Tibial nerve (tissue), 4 donors: ENCODE data around the gene FAM78A. TPM values are rescaled to one million over a fixed set of nuclear protein-coding genes. Genes with fewer than 3 reads are reported as not detected.
"Not testable (repeated sequence)": the region's sequence is repeated elsewhere in the genome, so short reads cannot be mapped to it uniquely, and the experiment has no call there.

Experiments used
- DNase-seq, 2 donors: peaks; one replicate each; pipeline ENCODE4 v3.0.0-alpha.2; 2019; ENCODE audit warnings: low spot score in 2 of 2
- H3K27ac ChIP-seq, 4 donors: fragments of 200-600 bp; sonication (generic) in 3 of 4; one replicate each; pipeline ENCODE4 v1.5.1; 2017 to 2019; ENCODE audit warnings: mild to moderate bottlenecking in 1 of 4
- H3K27me3 ChIP-seq, 2 donors: fragments of 200-600 bp; sonication (generic) in 1 of 2; one replicate each; pipeline versions ENCODE4 v1.5.1 to v1.6.0; 2017 to 2019
- H3K36me3 ChIP-seq, 3 donors: fragments of 200-600 bp; sonication (generic); one replicate each; pipeline ENCODE4 v1.5.1; 2018 to 2019
- H3K4me1 ChIP-seq, 4 donors: fragments of 200-600 bp; sonication (generic) in 3 of 4; one replicate each; pipeline ENCODE4 v1.5.1; 2017 to 2019
- H3K4me3 ChIP-seq, 4 donors: fragments of 200-600 bp; sonication (generic) in 3 of 4; one replicate each; pipeline ENCODE4 v1.5.1; 2017 to 2019; ENCODE audit warnings: mild to moderate bottlenecking in 1 of 4, moderate library complexity in 1 of 4
- H3K9me3 ChIP-seq, 4 donors: fragments of 200-600 bp; sonication (generic) in 3 of 4; one replicate each; pipeline ENCODE4 v1.5.1; 2017 to 2019
- EP300 ChIP-seq, 2 donors: sonication (generic); formaldehyde crosslinking; IDR thresholded peaks; one replicate each; pipeline ENCODE4 v1.6.1; 2017; ENCODE audit warnings: antibody characterized with exemption in 2 of 2, mild to moderate bottlenecking in 1 of 2
- POLR2A ChIP-seq, 2 donors: fragments of 450-650 bp; IDR thresholded peaks; one replicate each; pipeline ENCODE4 v1.6.1; 2017; ENCODE audit warnings: antibody characterized with exemption in 2 of 2, mild to moderate bottlenecking in 2 of 2, moderate library complexity in 2 of 2
- WGBS, 2 donors: methylation state at CpG; one replicate each; pipeline ENCODE4 v1.1.5; 2018; 5-methylcytosine and 5-hydroxymethylcytosine counted together
- total RNA-seq, 4 donors: library from RNA; depleted of rRNA; stranded (reverse); fragments of >200 nt; gene quantifications; one replicate each; pipeline ENCODE4 v1.1.0, GENCODE V29; 2016
- TF ChIP-seq, protein P1 (sequence below), 5 experiments: fragments of 200-600 bp in 3 of 5; fragments of 450-650 bp in 2 of 5; sonication (generic) in 3 of 5; IDR thresholded peaks; one replicate each; pipeline ENCODE4 v1.5.1; 2016 to 2019; ENCODE audit warnings: antibody characterized with exemption in 5 of 5, mild to moderate bottlenecking in 3 of 5, moderate library complexity in 2 of 5

Gene FAM78A
- total RNA-seq, 4 donors from 2014 or later, result 2.5 to 4.8 (median 4.2) TPM

DNA sequence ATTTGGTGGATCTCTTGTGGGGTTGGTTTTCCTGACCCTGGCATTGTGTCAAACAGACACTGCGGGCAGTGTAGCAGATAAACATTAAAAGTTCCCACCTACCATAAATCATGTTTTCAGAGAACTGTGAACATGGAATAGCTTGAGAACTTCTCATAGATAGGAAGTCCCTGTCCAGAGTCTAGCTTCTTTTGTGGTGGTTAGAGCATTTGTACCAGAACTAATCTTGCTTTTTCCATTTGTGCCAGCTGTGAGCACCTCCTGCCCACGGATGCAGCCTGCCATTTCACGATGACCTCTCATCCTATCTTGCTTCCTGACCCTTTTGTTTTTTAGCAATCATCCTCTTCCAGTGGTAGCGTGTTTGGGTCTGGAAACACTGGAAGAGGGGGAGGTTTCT is 61.4 kb downstream of the FAM78A start:
- 36 to 40% methylated on average over 4 of the region's 4 CpGs for WGBS, 2 donors
- no peak for DNase-seq
- H3K27ac ChIP-seq, result no peak overlapping the region
- H3K4me3 ChIP-seq, result no peak overlapping the region
- peaks cover 0 to 9% (median 2%) of the 10 kb centered on the region in 4 donors for H3K4me1 ChIP-seq
- H3K27me3 ChIP-seq, result no peaks in the 10 kb centered on the region
- H3K9me3 ChIP-seq, result peaks cover 0 to 15% (median 0%) of the 10 kb centered on the region in 4 donors
- H3K36me3 ChIP-seq, result peaks cover 4 to 70% (median 5%) of the 10 kb centered on the region in 3 donors
- TF ChIP-seq POLR2A (IDR thresholded peaks at IDR 0.05) (no peak), EP300 (IDR thresholded peaks at IDR 0.05) (no peak)
- TF ChIP-seq, protein P1, sequence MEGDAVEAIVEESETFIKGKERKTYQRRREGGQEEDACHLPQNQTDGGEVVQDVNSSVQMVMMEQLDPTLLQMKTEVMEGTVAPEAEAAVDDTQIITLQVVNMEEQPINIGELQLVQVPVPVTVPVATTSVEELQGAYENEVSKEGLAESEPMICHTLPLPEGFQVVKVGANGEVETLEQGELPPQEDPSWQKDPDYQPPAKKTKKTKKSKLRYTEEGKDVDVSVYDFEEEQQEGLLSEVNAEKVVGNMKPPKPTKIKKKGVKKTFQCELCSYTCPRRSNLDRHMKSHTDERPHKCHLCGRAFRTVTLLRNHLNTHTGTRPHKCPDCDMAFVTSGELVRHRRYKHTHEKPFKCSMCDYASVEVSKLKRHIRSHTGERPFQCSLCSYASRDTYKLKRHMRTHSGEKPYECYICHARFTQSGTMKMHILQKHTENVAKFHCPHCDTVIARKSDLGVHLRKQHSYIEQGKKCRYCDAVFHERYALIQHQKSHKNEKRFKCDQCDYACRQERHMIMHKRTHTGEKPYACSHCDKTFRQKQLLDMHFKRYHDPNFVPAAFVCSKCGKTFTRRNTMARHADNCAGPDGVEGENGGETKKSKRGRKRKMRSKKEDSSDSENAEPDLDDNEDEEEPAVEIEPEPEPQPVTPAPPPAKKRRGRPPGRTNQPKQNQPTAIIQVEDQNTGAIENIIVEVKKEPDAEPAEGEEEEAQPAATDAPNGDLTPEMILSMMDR (IDR thresholded peaks at IDR 0.05), result no peak

- Histone ChIP-seq H3K36me3 (peaks cover 4 to 70% (median 5%) of the 10 kb centered on the region in 3 donors), H3K4me1 (peaks cover 0 to 9% (median 2%) of the 10 kb centered on the region in 4 donors), H3K9me3 (peaks cover 0 to 15% (median 0%) of the 10 kb centered on the region in 4 donors), H3K27ac (no peak overlapping the region), H3K4me3 (no peak overlapping the region), H3K27me3 (no peaks in the 10 kb centered on the region)
- 57 to 61% methylated on average over 7 of the region's 7 CpGs for WGBS, 2 donors
- DNase-seq, result no peak
- TF ChIP-seq POLR2A (IDR thresholded peaks at IDR 0.05), result no peak
Observed at GRCh38 chr9:131214286-131214856, 61.9 kb downstream of the FAM78A start.

DNA sequence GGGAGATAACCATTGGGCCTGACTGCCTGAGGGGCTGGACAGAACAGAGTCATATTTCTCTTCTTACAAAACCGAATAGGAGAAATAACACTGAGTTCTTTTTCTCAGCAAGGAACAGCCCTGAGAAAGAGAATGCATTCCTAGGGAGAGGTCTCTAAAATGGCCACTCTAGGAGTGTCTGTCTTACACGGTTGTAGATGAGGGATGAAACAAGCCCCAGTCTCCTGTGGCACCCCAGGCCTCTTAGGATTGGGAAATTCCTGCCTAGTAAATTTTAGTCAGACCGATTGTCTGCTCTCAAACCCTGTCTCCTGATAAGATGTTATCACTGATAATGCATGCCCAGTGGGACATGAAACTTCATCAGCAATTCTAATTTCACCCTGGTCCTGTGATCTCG is 64.4 kb downstream of the FAM78A start:
- H3K27me3 ChIP-seq, H3K4me1 ChIP-seq, H3K27ac ChIP-seq, DNase-seq, H3K4me3 ChIP-seq: not testable (repeated sequence)
- 88 to 94% methylated on average over 4 of the region's 4 CpGs for WGBS, 2 donors
- Histone ChIP-seq H3K36me3 (peaks cover 0 to 71% (median 5%) of the 10 kb centered on the region in 3 donors), H3K9me3 (peaks cover 0 to 15% (median 0%) of the 10 kb centered on the region in 4 donors)

Other genes with a start within 250 kb of the FAM78A start
- 10 to 100 TPM; 42.9 to 55.9 (median 50.0) TPM for gene AIF1L, start 180.0 kb downstream of the FAM78A start, total RNA-seq
- 10 to 100 TPM; 39.8 to 94.2 (median 70.2) TPM for gene NUP214, start 150.9 kb downstream of the FAM78A start, total RNA-seq
- 10 to 100 TPM; 14.4 to 24.6 (median 21.5) TPM for gene PLPP7, start 13.2 kb upstream of the FAM78A start, total RNA-seq
- gene PRRC2B, start 117.6 kb upstream of the FAM78A start, total RNA-seq, result 100 to 1,000 TPM in 3 of 4 donors, 10 to 100 TPM in 1; 94.8 to 236 (median 174) TPM
- 10 to 100 TPM; 33.3 to 45.9 (median 38.0) TPM for gene POMT1, start 226.4 kb upstream of the FAM78A start, total RNA-seq